ELF-1 (cell line): ENCODE measurements around the gene HTR3E.
"Not testable (repeated sequence)": the region's sequence is repeated elsewhere in the genome, so short reads cannot be mapped to it uniquely, and the experiment has no call there.

Source experiments
- DNase-seq: peaks from one replicate; pipeline ENCODE4 v3.0.0-alpha.2; 2016; ENCODE audit warnings: low read depth, low spot score

The HTR3E gene

GRCh38 chr3:184110316-184110725 lies 13.5 kb downstream of the HTR3E start:
- DNase-seq: peak; percentile 16

- DNase-seq: no peak
Observed at GRCh38 chr3:184116017-184116416, 19.2 kb downstream of the HTR3E start.

- no peak for DNase-seq
Observed at GRCh38 chr3:184117636-184118035, 20.8 kb downstream of the HTR3E start.

- not testable (repeated sequence) for DNase-seq
Observed at GRCh38 chr3:184121031-184121430, 24.2 kb downstream of the HTR3E start.

- no peak for DNase-seq
Observed at GRCh38 chr3:184126006-184126405, 29.1 kb downstream of the HTR3E start.

GRCh38 chr3:184129012-184129411 lies 32.1 kb downstream of the HTR3E start:
- DNase-seq: peak; percentile 67

GRCh38 chr3:184132945-184133344 lies 36.1 kb downstream of the HTR3E start:
- DNase-seq: no peak

GRCh38 chr3:184133840-184134745 lies 37.2 kb downstream of the HTR3E start:
- DNase-seq: peak; percentile 82

- no peak for DNase-seq
Observed at GRCh38 chr3:184134746-184135148, 37.9 kb downstream of the HTR3E start.

GRCh38 chr3:184135149-184135910 lies 38.5 kb downstream of the HTR3E start, which contains the start of gene EIF2B5:
EIF2B5 (plus strand) TSS chr3:184135358; CDS start chr3:184135386, 28 bp downstream.
- DNase-seq: peak; percentile 91

- no peak for DNase-seq
Observed at GRCh38 chr3:184135911-184136260, 39.0 kb downstream of the HTR3E start.

- no peak for DNase-seq
Observed at GRCh38 chr3:184140436-184140835, 43.6 kb downstream of the HTR3E start.

GRCh38 chr3:184142199-184142598 lies 45.3 kb downstream of the HTR3E start:
- no peak for DNase-seq

- no peak for DNase-seq
Observed at GRCh38 chr3:184143327-184143726, 46.5 kb downstream of the HTR3E start.

- no peak for DNase-seq
Observed at GRCh38 chr3:184144505-184144904, 47.6 kb downstream of the HTR3E start.

GRCh38 chr3:184145111-184145524 lies 48.3 kb downstream of the HTR3E start:
- DNase-seq: peak; percentile 60

- DNase-seq: no peak
Observed at GRCh38 chr3:184145751-184146270, 48.9 kb downstream of the HTR3E start.

GRCh38 chr3:184148076-184148475 lies 51.2 kb downstream of the HTR3E start:
- no peak for DNase-seq

- DNase-seq: no peak
Observed at GRCh38 chr3:184149123-184149522, 52.3 kb downstream of the HTR3E start.

- peak; percentile 19 for DNase-seq
Observed at GRCh38 chr3:184149770-184150169, 52.9 kb downstream of the HTR3E start.

- DNase-seq: peak; percentile 69
Observed at GRCh38 chr3:184154885-184155643, 58.2 kb downstream of the HTR3E start, which contains the start of gene DVL3. DVL3 (plus strand) TSS chr3:184155377; CDS start chr3:184155636, 259 bp downstream.
